ENCODE data around the gene VPS26A.

The VPS26A gene

DNA sequence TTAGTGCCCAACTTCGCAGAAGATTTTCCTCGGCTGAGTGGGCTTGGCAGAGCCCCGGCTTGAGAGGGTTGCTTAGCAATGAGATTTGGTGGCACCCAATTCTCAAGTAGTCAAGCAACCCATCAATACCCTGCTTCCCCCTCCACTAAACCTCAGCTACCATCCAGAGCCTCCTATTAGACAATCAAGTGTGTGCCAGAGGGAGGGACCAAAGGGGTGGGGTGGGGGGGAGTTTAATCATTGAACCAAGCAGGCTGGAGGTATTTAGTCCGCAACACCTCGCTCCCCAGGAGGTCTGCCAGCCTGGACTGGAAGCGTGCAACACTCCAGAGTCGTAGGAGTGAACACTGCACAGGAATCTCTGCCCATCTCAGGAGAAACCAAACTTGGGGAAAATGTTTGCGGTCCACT, 96.1 kb downstream of the VPS26A start, which contains the start of gene HKDC1:
Gene HKDC1 (plus strand): TSS at position 292 of the 411 bp plus-strand sequence. CDS start 104 bp downstream, at position 396.
- DNase-seq, result peak in 4 of 56 donors; percentile 6 to 23 (median 10)

DNA sequence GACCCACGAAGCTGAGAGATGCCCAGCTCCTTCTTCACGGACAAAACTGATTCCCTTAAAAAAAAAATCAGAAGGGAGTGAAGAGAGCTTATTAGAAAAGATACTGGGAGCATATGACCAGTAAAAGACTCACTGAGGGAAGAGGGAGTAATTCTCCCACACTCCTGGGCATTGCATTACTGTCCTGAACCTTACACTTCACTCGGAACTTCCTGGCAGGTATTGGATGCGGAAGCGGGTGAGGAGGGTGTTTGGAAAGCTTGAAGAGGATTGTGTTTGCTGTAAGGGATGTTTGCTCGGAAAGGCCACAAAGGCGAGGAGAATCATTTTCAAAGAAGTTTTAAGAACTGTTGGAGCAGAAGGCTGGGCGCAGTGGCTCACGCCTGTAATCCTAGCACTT, 96.5 kb downstream of the VPS26A start:
- no peak for DNase-seq

Data from amygdala (tissue), 56 donors.